HUES6 (cell line): ENCODE measurements around the gene EGFL7.

ENCODE experiments used
- H3K27ac ChIP-seq: 2 replicates; pipeline ENCODE4 v1.7.0; 2013; ENCODE audit warnings: low read depth, mild to moderate bottlenecking, low read length, inconsistent platforms
- H3K27me3 ChIP-seq: 2 replicates; pipeline ENCODE4 v1.6.1; 2013; ENCODE audit warnings: low read length; ENCODE audit not compliant: control insufficient read depth, insufficient read depth
- H3K36me3 ChIP-seq: 2 replicates; pipeline ENCODE4 v1.6.1; 2013; ENCODE audit warnings: low read length; ENCODE audit not compliant: control insufficient read depth, insufficient read depth
- H3K4me1 ChIP-seq: 2 replicates; pipeline ENCODE4 v1.6.1; 2013; ENCODE audit warnings: low read length; ENCODE audit not compliant: control insufficient read depth, insufficient read depth
- H3K4me3 ChIP-seq: 2 replicates; pipeline ENCODE4 v1.5.1; 2013; ENCODE audit warnings: low read depth, low read length
- H3K9ac ChIP-seq: one replicate; pipeline ENCODE4 v1.6.1; 2013; ENCODE audit warnings: mild to moderate bottlenecking, low read length
- H3K9me3 ChIP-seq: 2 replicates; pipeline ENCODE4 v1.6.1; 2013; ENCODE audit warnings: low read depth, low read length; ENCODE audit not compliant: control insufficient read depth, insufficient read depth

EGFL7 gene

DNA sequence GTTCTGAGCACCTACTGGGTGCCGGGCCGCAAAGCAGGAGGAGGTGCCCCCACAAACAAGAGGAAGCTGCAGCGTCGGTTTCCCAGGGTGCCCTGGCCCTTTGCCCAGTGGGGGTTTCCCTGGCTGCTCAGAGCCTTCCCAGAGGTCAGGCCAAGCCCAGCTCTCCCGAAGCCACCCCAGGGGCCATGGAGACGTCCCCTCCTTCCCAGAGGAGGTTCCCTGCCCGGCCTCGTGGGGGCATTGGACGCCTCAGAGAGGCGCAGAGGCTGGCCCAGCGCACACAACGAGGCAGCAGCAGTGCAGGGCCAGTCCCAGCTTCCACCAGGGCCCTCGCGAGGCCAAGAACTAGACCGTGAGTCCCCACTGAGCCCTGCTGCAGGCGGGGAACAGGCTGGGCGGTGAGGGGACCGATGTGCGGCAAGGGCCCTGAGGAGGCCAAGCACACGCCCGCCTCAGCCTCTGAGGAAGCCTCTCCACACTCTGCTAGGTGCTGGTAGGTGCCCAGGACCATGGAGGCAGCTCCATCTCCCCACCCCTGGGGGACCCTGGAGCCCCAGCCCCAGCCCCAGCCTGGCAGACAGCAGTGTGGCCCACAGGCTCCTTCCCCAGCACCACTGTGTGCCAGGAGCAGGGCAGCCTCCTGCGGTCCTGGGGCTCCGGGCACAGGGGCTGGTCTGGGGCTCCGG, 56.6 kb downstream of the EGFL7 start:
- Histone ChIP-seq H3K36me3 (peaks cover 32% of the 10 kb centered on the region), H3K27me3 (no peaks in the 10 kb centered on the region), H3K27ac (no peak overlapping the region), H3K4me3 (no peak overlapping the region), H3K9ac (no peak overlapping the region), H3K9me3 (no peaks in the 10 kb centered on the region), H3K4me1 (peaks cover 8% of the 10 kb centered on the region; the same call in 1 of the 2 replicates)

DNA sequence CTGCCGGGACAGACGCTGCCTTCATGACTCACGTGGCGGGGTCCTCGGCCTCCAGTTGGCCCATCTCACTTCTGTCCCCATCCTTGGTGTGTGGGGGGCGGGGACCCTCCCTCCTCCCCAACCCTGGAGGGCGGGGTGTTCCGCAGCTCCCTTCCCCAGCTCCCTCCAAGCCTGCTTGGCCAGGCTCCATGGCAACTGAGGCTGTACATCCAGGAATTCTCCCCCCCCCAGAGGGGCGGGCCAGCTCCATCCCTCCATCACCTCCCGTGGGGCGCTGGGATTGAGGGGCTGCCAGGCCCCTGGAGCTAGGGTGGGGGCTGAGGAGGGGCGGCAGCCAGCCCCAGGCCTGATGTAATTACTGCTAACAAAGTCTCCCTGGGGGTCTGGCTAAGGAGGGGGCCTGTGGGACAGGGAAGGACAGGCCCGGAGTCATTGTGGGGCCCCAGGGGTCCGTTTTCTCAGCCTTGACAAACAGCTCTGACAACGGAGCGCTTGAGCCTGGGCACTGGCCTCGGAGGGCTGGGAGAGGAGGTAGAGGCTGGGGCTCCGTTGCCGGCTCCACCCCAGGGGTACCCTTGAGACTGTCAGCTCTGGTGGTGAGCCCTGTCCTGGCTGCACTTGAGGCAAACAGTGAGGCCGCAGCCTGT, 57.7 kb downstream of the EGFL7 start:
- peaks cover 41% of the 10 kb centered on the region for H3K36me3 ChIP-seq
- no peaks in the 10 kb centered on the region for H3K27me3 ChIP-seq
- no peaks in the 10 kb centered on the region for H3K9me3 ChIP-seq
- no peak overlapping the region for H3K9ac ChIP-seq
- H3K27ac ChIP-seq = no peak overlapping the region
- H3K4me1 ChIP-seq = peaks cover 8% of the 10 kb centered on the region; the same call in 1 of the 2 replicates
- no peak overlapping the region for H3K4me3 ChIP-seq

DNA sequence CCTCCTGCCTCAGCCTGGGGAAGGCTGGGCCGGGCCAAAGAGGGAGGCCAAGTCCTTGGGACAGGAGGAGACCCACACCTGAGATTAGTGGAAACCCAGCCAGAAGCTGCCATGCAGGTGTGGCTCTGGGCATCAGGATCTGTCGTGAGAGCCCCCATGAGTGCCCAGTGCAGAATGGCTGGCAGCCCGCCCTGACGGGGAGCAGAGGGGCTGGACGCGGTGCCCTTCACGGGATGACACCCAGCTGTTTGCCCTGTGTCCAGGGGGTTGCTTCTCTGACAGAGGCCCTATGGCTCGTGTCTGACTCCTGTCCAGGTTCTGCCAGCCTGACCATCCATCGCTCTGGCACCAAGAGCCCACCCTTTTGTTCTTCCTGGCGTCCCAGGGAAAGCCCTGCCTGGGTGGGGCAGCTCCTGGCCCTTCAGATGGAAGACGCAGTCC, 58.2 kb downstream of the EGFL7 start:
- no peak overlapping the region for H3K27ac ChIP-seq

DNA sequence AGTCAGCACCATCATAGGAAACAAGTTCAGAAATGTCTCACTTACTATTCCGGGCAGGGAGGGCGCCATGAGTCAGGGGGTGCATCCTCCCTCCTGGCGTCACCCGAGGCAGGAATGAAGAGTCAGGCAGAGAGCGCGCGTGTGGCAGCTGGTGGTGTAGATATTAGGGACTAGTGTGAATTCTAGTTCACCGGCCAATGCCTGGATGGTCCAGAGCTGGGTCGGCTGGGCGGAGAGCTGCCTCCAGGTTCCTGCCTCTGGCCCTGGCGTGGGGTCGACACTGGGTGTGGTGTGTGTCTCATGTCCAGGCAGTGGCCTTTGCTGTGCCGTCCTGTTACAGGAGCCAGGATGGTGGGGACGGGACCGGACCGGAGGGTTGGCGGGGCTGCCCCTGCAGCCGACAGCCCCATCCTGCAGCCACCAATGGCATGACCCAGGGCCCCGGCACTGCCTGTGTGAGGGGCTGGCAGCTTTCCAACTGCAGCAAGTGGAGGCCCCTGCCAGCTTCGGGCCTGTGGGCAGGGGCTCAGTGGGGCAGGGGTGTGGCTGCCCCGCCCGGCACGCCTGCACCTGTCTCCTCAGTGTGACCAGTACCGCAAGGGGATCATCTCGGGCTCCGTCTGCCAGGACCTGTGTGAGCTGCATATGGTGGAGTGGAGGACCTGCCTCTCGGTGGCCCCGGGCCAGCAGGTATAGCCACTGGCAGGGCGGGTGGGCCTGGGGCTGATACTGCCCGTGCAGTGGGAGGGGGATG, 58.8 kb downstream of the EGFL7 start:
- H3K27me3 ChIP-seq = no peaks in the 10 kb centered on the region
- H3K36me3 ChIP-seq = peaks cover 53% of the 10 kb centered on the region
- no peak overlapping the region for H3K4me3 ChIP-seq
- no peak overlapping the region for H3K27ac ChIP-seq
- H3K9me3 ChIP-seq = no peaks in the 10 kb centered on the region
- H3K9ac ChIP-seq = no peak overlapping the region
- H3K4me1 ChIP-seq = peaks cover 20% of the 10 kb centered on the region; the same call in 1 of the 2 replicates

More for the DNA sequence above, 58.2 kb downstream of the EGFL7 start:
- no peaks in the 10 kb centered on the region for H3K27me3 ChIP-seq
- H3K9ac ChIP-seq = no peak overlapping the region
- H3K9me3 ChIP-seq = no peaks in the 10 kb centered on the region
- peaks cover 47% of the 10 kb centered on the region for H3K36me3 ChIP-seq
- H3K4me1 ChIP-seq = peaks cover 14% of the 10 kb centered on the region; the same call in 1 of the 2 replicates
- no peak overlapping the region for H3K4me3 ChIP-seq
